MM.1S (cell line): ENCODE data around the gene STX8.

ENCODE experiments used
- DNase-seq: peaks from one replicate; pipeline ENCODE4 v3.0.0-alpha.2; 2015
- H2AFZ ChIP-seq: fragments of 300-600 bp; sonication (generic); 2 replicates; pipeline ENCODE4 v1.6.0; 2016; ENCODE audit warnings: antibody characterized with exemption, low read length
- H3F3A ChIP-seq: fragments of 300-600 bp; sonication (generic); 2 replicates; pipeline ENCODE4 v1.6.1; 2016; ENCODE audit warnings: mild to moderate bottlenecking, antibody characterized with exemption, low read length, moderate library complexity, mixed read lengths; ENCODE audit not compliant: insufficient read depth
- H3K27ac ChIP-seq: fragments of 300-600 bp; sonication (generic); 2 replicates; pipeline ENCODE4 v1.5.1; 2016; ENCODE audit warnings: mild to moderate bottlenecking, low read length
- H3K27me3 ChIP-seq: fragments of 300-600 bp; sonication (generic); replicated peaks from 2 replicates; pipeline ENCODE4 v1.6.0; 2016; ENCODE audit warnings: low read length; ENCODE audit not compliant: insufficient read depth
- H3K36me3 ChIP-seq: fragments of 300-600 bp; sonication (generic); replicated peaks from 2 replicates; pipeline ENCODE4 v1.6.1; 2016; ENCODE audit warnings: mild to moderate bottlenecking, low read length, mixed read lengths; ENCODE audit not compliant: insufficient read depth
- H3K4me1 ChIP-seq: fragments of 300-600 bp; sonication (generic); 2 replicates; pipeline ENCODE4 v1.6.1; 2016; ENCODE audit warnings: low read length, mixed read lengths
- H3K4me2 ChIP-seq: fragments of 300-600 bp; sonication (generic); 2 replicates; pipeline ENCODE4 v1.6.0; 2016; ENCODE audit warnings: low read depth, low read length
- H3K4me3 ChIP-seq: fragments of 300-600 bp; sonication (generic); 2 replicates; pipeline ENCODE4 v1.5.1; 2016; ENCODE audit warnings: low read length, mixed read lengths
- H3K79me2 ChIP-seq: fragments of 300-600 bp; sonication (generic); 2 replicates; pipeline ENCODE4 v1.6.1; 2016; ENCODE audit warnings: mixed run types, low read length, mixed read lengths
- H3K9ac ChIP-seq: fragments of 300-600 bp; sonication (generic); 2 replicates; pipeline ENCODE4 v1.6.1; 2016; ENCODE audit warnings: low read length, mixed read lengths
- H3K9me2 ChIP-seq: fragments of 300-600 bp; sonication (generic); replicated peaks from 2 replicates; pipeline ENCODE4 v1.6.1; 2016; ENCODE audit warnings: mild to moderate bottlenecking, low read length, mixed read lengths; ENCODE audit not compliant: insufficient read depth
- H3K9me3 ChIP-seq: fragments of 300-600 bp; sonication (generic); replicated peaks from 2 replicates; pipeline ENCODE4 v1.6.1; 2016; ENCODE audit warnings: mild to moderate bottlenecking, low read length, mixed read lengths; ENCODE audit not compliant: insufficient read depth
- H4K20me1 ChIP-seq: fragments of 300-600 bp; sonication (generic); 2 replicates; pipeline ENCODE4 v1.6.1; 2016; ENCODE audit warnings: mild to moderate bottlenecking, low read length, moderate library complexity, mixed read lengths; ENCODE audit not compliant: insufficient read depth
- EZH2 ChIP-seq: fragments of 300-600 bp; sonication (generic); optimal IDR thresholded peaks from 2 replicates; pipeline ENCODE3; 2017; ENCODE audit warnings: low read depth, mild to moderate bottlenecking, antibody characterized with exemption, low read length, mixed read lengths
- EZH2phosphoT487 ChIP-seq: fragments of 300-600 bp; sonication (generic); IDR thresholded peaks from 2 replicates; pipeline ENCODE4 v1.6.1; 2018; ENCODE audit warnings: antibody characterized with exemption, low read length
- TF ChIP-seq, protein P1 (sequence below): fragments of 300-600 bp; sonication (generic); IDR thresholded peaks from 2 replicates; pipeline ENCODE4 v1.5.1; 2016; ENCODE audit warnings: antibody characterized with exemption, low read length, mixed read lengths

STX8 gene

DNA sequence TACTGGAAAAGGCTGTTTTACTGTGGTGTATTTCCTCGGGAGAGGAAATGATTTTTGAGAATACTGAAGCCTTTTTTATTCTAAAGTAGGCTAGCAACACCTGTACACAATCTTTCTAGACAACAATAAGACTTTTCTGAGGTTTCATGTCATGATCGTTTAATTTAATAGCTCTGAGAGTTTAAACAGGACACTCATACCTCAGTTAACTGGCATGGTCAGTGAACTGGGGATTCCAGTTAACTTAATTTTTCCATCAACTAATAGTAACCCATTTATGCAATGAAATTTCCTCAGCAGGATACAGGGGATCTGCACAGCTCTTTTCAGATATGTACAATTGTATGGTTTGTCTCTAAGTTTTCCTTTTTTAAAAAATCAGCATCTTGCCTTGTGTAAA is 291.7 kb downstream of the STX8 start:
- no peaks in the 10 kb centered on the region for H3K9me3 ChIP-seq
- H3K36me3 ChIP-seq: no peaks in the 10 kb centered on the region
- H3K27ac ChIP-seq: no peak overlapping the region
- H3K27me3 ChIP-seq: no peaks in the 10 kb centered on the region
- H3K4me2 ChIP-seq: no peak overlapping the region
- H3K4me1 ChIP-seq: 0 out of 2 replicates have a peak, but pooled peaks cover 1% of the 10 kb centered on the region
- no peaks in the 10 kb centered on the region for H4K20me1 ChIP-seq
- H3K4me3 ChIP-seq: no peak overlapping the region
- H2AFZ ChIP-seq: no peak overlapping the region
- no peak overlapping the region for H3K9ac ChIP-seq
- H3K9me2 ChIP-seq: no peaks in the 10 kb centered on the region
- no peaks in the 10 kb centered on the region for H3F3A ChIP-seq
- no peak for DNase-seq
- H3K79me2 ChIP-seq: no peaks in the 10 kb centered on the region
- TF ChIP-seq EZH2phosphoT487: no peak
- no peak for TF ChIP-seq EZH2
- TF ChIP-seq, protein P1, sequence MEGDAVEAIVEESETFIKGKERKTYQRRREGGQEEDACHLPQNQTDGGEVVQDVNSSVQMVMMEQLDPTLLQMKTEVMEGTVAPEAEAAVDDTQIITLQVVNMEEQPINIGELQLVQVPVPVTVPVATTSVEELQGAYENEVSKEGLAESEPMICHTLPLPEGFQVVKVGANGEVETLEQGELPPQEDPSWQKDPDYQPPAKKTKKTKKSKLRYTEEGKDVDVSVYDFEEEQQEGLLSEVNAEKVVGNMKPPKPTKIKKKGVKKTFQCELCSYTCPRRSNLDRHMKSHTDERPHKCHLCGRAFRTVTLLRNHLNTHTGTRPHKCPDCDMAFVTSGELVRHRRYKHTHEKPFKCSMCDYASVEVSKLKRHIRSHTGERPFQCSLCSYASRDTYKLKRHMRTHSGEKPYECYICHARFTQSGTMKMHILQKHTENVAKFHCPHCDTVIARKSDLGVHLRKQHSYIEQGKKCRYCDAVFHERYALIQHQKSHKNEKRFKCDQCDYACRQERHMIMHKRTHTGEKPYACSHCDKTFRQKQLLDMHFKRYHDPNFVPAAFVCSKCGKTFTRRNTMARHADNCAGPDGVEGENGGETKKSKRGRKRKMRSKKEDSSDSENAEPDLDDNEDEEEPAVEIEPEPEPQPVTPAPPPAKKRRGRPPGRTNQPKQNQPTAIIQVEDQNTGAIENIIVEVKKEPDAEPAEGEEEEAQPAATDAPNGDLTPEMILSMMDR: no peak

DNA sequence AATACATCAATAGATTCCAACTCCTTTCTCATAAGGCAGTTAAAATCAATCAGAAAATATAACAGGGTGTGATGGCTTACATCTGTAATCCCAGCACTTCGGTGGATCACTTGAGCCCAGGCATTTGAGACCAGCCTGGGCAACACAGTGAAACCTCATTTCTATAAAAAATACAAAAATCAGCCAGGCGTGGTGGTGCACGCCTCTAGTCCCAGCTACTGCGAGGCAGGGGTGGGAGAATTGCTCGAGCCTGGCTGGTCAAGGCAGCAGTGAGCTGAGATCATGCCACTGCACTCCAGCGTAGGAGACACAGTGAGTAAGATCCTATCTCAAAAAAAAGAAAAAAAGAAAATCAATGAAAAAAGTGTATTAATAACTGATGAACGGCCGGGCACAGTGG is 295.7 kb downstream of the STX8 start:
- no peak for DNase-seq

DNA sequence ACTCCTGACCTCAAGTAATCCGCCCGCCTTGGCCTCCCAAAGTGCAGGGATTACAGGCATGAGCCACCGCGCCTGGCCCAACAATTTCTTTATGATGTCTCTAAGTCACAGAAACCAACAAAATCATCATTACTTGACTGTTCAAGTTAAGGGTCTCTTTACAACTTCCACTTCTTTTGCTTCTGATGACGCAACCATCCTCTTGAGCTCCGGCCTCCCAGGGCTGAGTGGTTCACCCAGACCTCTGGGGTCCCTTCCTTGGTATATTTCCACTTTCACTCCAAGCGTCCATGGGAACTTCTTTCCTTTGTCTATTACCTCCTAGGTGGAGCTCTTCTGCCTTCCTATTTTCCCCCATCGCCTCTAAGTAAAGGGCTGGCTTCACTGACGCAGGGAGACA is 300.6 kb downstream of the STX8 start:
- no peaks in the 10 kb centered on the region for H3K4me1 ChIP-seq
- DNase-seq: no peak
- no peaks in the 10 kb centered on the region for H3K9me3 ChIP-seq
- no peaks in the 10 kb centered on the region for H4K20me1 ChIP-seq
- H3K9ac ChIP-seq: no peak overlapping the region
- no peak overlapping the region for H3K4me3 ChIP-seq
- H2AFZ ChIP-seq: no peak overlapping the region
- no peaks in the 10 kb centered on the region for H3K9me2 ChIP-seq
- no peak overlapping the region for H3K4me2 ChIP-seq
- no peaks in the 10 kb centered on the region for H3K36me3 ChIP-seq
- no peaks in the 10 kb centered on the region for H3K27me3 ChIP-seq
- no peaks in the 10 kb centered on the region for H3F3A ChIP-seq
- no peak overlapping the region for H3K27ac ChIP-seq
- H3K79me2 ChIP-seq: no peaks in the 10 kb centered on the region
- TF ChIP-seq EZH2: no peak
- no peak for TF ChIP-seq EZH2phosphoT487
- TF ChIP-seq, protein P1: no peak

More for the DNA sequence above, 295.7 kb downstream of the STX8 start:
- H3K4me1 ChIP-seq: no peaks in the 10 kb centered on the region
- no peaks in the 10 kb centered on the region for H3K9me3 ChIP-seq
- TF ChIP-seq EZH2: no peak
- no peak for TF ChIP-seq EZH2phosphoT487
- TF ChIP-seq, protein P1: no peak
- no peak overlapping the region for H3K9ac ChIP-seq
- no peak overlapping the region for H2AFZ ChIP-seq
- H3K27me3 ChIP-seq: no peaks in the 10 kb centered on the region
- H3K4me3 ChIP-seq: no peak overlapping the region
- no peaks in the 10 kb centered on the region for H4K20me1 ChIP-seq
- H3F3A ChIP-seq: no peaks in the 10 kb centered on the region
- H3K36me3 ChIP-seq: no peaks in the 10 kb centered on the region
- H3K27ac ChIP-seq: no peak overlapping the region
- H3K4me2 ChIP-seq: no peak overlapping the region
- no peaks in the 10 kb centered on the region for H3K9me2 ChIP-seq
- H3K79me2 ChIP-seq: no peaks in the 10 kb centered on the region
